ENCODE data around the gene BHMT2.

- TF ChIP-seq EZH2 (IDR thresholded peaks at IDR 0.05; ENCODE audit: low read depth, unreplicated experiment) = no peak
- TF ChIP-seq REST (IDR thresholded peaks at IDR 0.05; ENCODE audit: unreplicated experiment) = no peak
- TF ChIP-seq POLR2AphosphoS5 (IDR thresholded peaks at IDR 0.05; ENCODE audit: low read depth) = no peak
- TF ChIP-seq CTCF (conservative IDR thresholded peaks at IDR 0.05; ENCODE audit: low read depth in 2 of 2) = no peak
- TF ChIP-seq CREB1 (CRISPR knock-in tag; IDR thresholded peaks at IDR 0.05; ENCODE audit: low read depth) = no peak
- no peak for TF ChIP-seq EZH2phosphoT487 (IDR thresholded peaks at IDR 0.05; ENCODE audit: unreplicated experiment)
These were observed 12.2 kb downstream of the BHMT2 start for GRCh38 chr5:79081779-79082178.
